Left ventricle myocardium inferior (tissue), 1 donor: ENCODE measurements around the gene ESR2. TPM values are rescaled to one million over a fixed set of nuclear protein-coding genes. Genes with fewer than 3 reads are reported as not detected.

Source experiments
- DNase-seq: peaks from one replicate; pipeline ENCODE4 v3.0.0-alpha.2; 2020
- H3K27ac ChIP-seq: fragments of 200-600 bp; replicated peaks from 2 replicates; pipeline ENCODE4 v1.8.0; 2021
- H3K27me3 ChIP-seq: fragments of 200-600 bp; 2 replicates; pipeline ENCODE4 v1.8.0; 2021; ENCODE audit warnings: low read depth
- H3K36me3 ChIP-seq: fragments of 200-600 bp; 2 replicates; pipeline ENCODE4 v1.8.0; 2021
- H3K4me1 ChIP-seq: fragments of 200-600 bp; 2 replicates; pipeline ENCODE4 v1.8.0; 2021
- H3K4me3 ChIP-seq: fragments of 200-600 bp; 2 replicates; pipeline ENCODE4 v1.8.0; 2021; ENCODE audit warnings: mild to moderate bottlenecking, moderate library complexity
- H3K9me3 ChIP-seq: fragments of 200-600 bp; replicated peaks from 2 replicates; pipeline ENCODE4 v1.8.0; 2021
- CTCF ChIP-seq: fragments of 200-600 bp; IDR thresholded peaks from 2 replicates; pipeline ENCODE4 v1.8.0; 2021; ENCODE audit warnings: antibody characterized with exemption, mild to moderate bottlenecking, borderline replicate concordance
- intact Hi-C: fragments of 100-400 bp; cut with micrococcal nuclease; formaldehyde crosslinking; loops from one replicate; pipeline ENCODE4 v1.11.0; 2022
- long read RNA-seq: library from polyadenylated mRNA; unstranded; transcript quantifications from one replicate; pipeline ENCODE4 v2.0.0, GENCODE V29; 2021
- total RNA-seq: library from RNA; stranded (reverse); fragmentation: NEBNext Ultra II Directional; extraction: Animal tissue kit (Norgen Biotek cat#: 25700); gene quantifications from one replicate; pipeline ENCODE4 v1.2.1, GENCODE V29; 2021
- donor health status: DM: no; HTN: yes; CAD: no; lungs with severe emphysema.

Gene ESR2
- 1.0 TPM for total RNA-seq
- long read RNA-seq, partial matches to known transcripts = 1 of 5 reads
- long read RNA-seq, other reads (novel, unspliced or antisense) = 2 of 5 reads

- Histone ChIP-seq H3K27ac (no peak within 1 kb of the TSS), H3K4me3 (peak within 1 kb of the TSS; percentile 68), H3K27me3 (peaks cover 29% of the 10 kb centered on the region), H3K36me3 (no peaks in the 10 kb centered on the region), H3K4me1 (peaks cover 18% of the 10 kb centered on the region), H3K9me3 (no peaks in the 10 kb centered on the region)
- TF ChIP-seq CTCF = no peak
- DNase-seq = peak; percentile 19
- intact Hi-C loops = loop anchor here (10.0 kb wide), 2 partner anchors 149 to 499 kb away; no protein-coding TSS in a partner anchor
These were observed at the start of gene ESR2 for GRCh38 chr14:64293976-64294671. TSS of gene ESR2 (minus strand) at chr14:64294371. CDS start at chr14:64282985, 11,386 bp downstream.

- TF ChIP-seq CTCF = no peak
- no peak overlapping the region for H3K27ac ChIP-seq
- no peaks in the 10 kb centered on the region for H3K27me3 ChIP-seq
- no peaks in the 10 kb centered on the region for H3K36me3 ChIP-seq
- H3K4me1 ChIP-seq = peaks cover 22% of the 10 kb centered on the region
- DNase-seq = no peak
- H3K9me3 ChIP-seq = peaks cover 17% of the 10 kb centered on the region
- intact Hi-C loops = loop anchor here (10.0 kb wide), 2 partner anchors 134 to 294 kb away; no protein-coding TSS in a partner anchor
- H3K4me3 ChIP-seq = no peak overlapping the region
These were observed 46.5 kb upstream of the ESR2 start for GRCh38 chr14:64340560-64341196.

- H3K9me3 ChIP-seq = peaks cover 17% of the 10 kb centered on the region
- intact Hi-C loops = no loop called here
These were observed 44.6 kb upstream of the ESR2 start for GRCh38 chr14:64338616-64339316.

DNA sequence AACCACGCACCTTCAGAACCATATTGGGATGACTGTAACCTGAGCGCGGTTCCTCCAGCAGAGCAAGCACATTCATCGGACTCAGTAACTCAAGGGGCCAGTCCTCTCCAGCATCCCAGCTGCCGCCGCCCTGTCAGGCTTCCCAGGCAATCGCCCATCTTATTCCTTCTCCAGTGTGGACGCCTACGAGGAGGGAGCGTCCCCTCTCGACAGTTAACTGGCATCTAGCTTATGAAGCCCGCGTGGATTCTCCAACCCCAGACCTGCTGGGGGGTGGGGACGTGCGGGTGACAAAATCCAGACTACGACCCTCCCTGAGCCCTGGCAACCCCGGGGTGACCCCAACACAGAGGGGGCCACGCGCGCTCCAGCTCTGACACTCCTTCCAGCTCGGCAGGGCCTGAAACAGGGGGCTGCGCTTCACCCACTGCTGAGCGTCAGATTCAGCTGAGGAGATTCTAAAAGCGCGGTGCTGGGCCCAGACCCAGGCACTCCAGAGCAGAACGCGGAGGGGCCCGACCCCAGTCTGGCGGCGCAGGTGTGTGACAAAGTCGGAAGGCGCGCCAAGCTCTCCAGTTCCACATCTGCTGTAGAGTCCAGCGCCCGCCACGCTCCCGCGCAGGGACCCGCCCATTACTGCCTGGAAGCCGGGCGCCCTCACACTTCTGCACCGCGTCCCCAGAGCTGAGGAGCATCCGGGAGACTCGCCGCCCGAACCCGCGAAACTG is 43.9 kb upstream of the ESR2 start:
- peak overlapping the region; percentile 81 for H3K4me3 ChIP-seq
- H3K27ac ChIP-seq = peak overlapping the region; percentile 87
- intact Hi-C loops = no loop called here
- no peaks in the 10 kb centered on the region for H3K27me3 ChIP-seq
- H3K36me3 ChIP-seq = no peaks in the 10 kb centered on the region
- H3K4me1 ChIP-seq = peaks cover 22% of the 10 kb centered on the region
- TF ChIP-seq CTCF = no peak
- DNase-seq = no peak
- H3K9me3 ChIP-seq = peaks cover 17% of the 10 kb centered on the region

More at GRCh38 chr14:64338616-64339316, 44.6 kb upstream of the ESR2 start:
- Histone ChIP-seq H3K27me3 (no peaks in the 10 kb centered on the region), H3K27ac (peak overlapping the region; percentile 87), H3K4me3 (peak overlapping the region; percentile 81), H3K36me3 (no peaks in the 10 kb centered on the region), H3K4me1 (peaks cover 22% of the 10 kb centered on the region)
- TF ChIP-seq CTCF = no peak
- peak; percentile 90 for DNase-seq

DNA sequence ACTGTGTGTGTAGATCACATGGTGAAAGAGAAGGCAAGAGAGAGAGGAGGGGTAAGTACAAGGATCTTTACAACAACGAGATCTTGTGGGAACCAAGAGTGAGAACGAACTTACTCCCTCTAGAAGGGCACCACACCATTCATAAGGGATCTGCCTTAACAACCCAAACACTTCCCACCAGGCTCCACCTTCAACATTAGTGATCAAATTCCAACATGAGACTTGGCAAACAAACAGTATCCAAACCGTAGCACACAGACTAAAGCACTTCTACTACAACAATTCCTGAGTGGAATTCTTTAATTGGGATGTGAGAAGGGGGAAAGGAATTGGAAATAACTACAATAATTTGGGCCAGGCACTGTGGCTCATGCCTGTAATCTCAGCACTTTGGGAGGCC is 35.0 kb upstream of the ESR2 start:
- Histone ChIP-seq H3K4me3 (no peak overlapping the region), H3K27me3 (no peaks in the 10 kb centered on the region), H3K9me3 (no peaks in the 10 kb centered on the region), H3K4me1 (no peaks in the 10 kb centered on the region), H3K36me3 (no peaks in the 10 kb centered on the region), H3K27ac (no peak overlapping the region)
- no peak for DNase-seq
- TF ChIP-seq CTCF = no peak
- intact Hi-C loops = no loop called here
